ENCODE results near the gene WASF3.
A peak's percentile ranks its signal among the peaks of the same experiment; 100 is the strongest.

Gene WASF3

DNA sequence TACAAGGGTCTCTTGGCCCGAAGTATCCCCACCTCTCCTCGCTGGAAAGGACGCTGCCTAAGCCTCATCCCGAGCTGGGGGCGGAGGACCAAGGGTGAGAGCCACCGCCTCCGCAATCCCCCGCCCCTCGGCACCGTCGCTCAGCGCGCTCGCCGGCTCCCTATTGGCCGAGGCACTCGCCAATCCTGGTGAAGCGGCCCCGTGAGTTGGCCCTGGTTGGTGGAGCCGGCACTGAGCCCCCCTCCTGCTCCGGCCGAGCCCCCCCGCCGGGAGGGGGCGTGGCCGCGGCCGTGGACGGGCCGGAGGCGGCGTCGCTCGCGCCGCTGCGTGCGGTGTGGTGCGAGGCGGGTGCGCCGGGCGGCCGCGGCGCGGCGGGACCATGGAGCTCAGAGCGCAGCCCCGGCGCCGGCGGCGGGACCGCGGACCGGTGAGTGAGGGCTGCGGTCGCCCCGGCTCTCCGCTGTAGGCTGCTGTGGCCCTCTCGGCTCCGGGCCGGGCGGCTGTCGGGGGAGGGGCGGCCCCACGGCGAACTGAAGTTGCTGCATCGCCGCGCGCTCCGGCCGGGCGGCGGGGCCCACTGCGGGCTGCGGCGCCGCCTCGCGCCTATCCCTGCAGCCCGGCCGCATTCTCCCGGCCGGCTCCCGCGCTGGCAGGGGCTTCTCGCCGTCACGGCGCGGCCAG lies at the start of gene WASF3:
Gene WASF3, plus strand, starts transcription at position 291 of the 681 bp plus-strand sequence. CDS start 84,588 bp downstream, outside the sequence.
- Mint-ChIP-seq H3K4me1 (ENCODE audit: low read depth) (peaks cover 13% of the 10 kb centered on the region), H3K9me3 (no peaks in the 10 kb centered on the region), H3K27ac (no peak within 1 kb of the TSS), H3K27me3 (peaks cover 46% of the 10 kb centered on the region), H3K36me3 (ENCODE audit: low read depth) (no peaks in the 10 kb centered on the region), H3K4me3 (peak within 1 kb of the TSS; percentile 61)

- Mint-ChIP-seq H3K36me3 (ENCODE audit: low read depth) (no peaks in the 10 kb centered on the region), H3K4me1 (ENCODE audit: low read depth) (no peaks in the 10 kb centered on the region), H3K27ac (no peak overlapping the region), H3K4me3 (no peak overlapping the region), H3K9me3 (no peaks in the 10 kb centered on the region), H3K27me3 (peaks cover 4% of the 10 kb centered on the region)
These were observed 48.6 kb upstream of the WASF3 start for GRCh38 chr13:26508885-26509284.

- Mint-ChIP-seq H3K4me1 (ENCODE audit: low read depth) (no peaks in the 10 kb centered on the region), H3K9me3 (no peaks in the 10 kb centered on the region), H3K4me3 (no peak overlapping the region), H3K36me3 (ENCODE audit: low read depth) (no peaks in the 10 kb centered on the region), H3K27me3 (peaks cover 4% of the 10 kb centered on the region), H3K27ac (no peak overlapping the region)
These were observed 48.0 kb upstream of the WASF3 start for GRCh38 chr13:26509491-26509890.

- H3K4me1 Mint-ChIP-seq (ENCODE audit: low read depth), result no peaks in the 10 kb centered on the region
- no peak overlapping the region for H3K4me3 Mint-ChIP-seq
- H3K9me3 Mint-ChIP-seq, result no peaks in the 10 kb centered on the region
- H3K36me3 Mint-ChIP-seq (ENCODE audit: low read depth), result no peaks in the 10 kb centered on the region
- H3K27me3 Mint-ChIP-seq, result peaks cover 15% of the 10 kb centered on the region
- H3K27ac Mint-ChIP-seq, result no peak overlapping the region
These were observed 43.6 kb upstream of the WASF3 start for GRCh38 chr13:26513931-26514330.

GRCh38 chr13:26515721-26516120 lies 41.8 kb upstream of the WASF3 start:
- H3K4me3 Mint-ChIP-seq, result no peak overlapping the region
- no peaks in the 10 kb centered on the region for H3K36me3 Mint-ChIP-seq (ENCODE audit: low read depth)
- H3K4me1 Mint-ChIP-seq (ENCODE audit: low read depth), result no peaks in the 10 kb centered on the region
- no peaks in the 10 kb centered on the region for H3K9me3 Mint-ChIP-seq
- peaks cover 19% of the 10 kb centered on the region for H3K27me3 Mint-ChIP-seq
- H3K27ac Mint-ChIP-seq, result no peak overlapping the region

DNA sequence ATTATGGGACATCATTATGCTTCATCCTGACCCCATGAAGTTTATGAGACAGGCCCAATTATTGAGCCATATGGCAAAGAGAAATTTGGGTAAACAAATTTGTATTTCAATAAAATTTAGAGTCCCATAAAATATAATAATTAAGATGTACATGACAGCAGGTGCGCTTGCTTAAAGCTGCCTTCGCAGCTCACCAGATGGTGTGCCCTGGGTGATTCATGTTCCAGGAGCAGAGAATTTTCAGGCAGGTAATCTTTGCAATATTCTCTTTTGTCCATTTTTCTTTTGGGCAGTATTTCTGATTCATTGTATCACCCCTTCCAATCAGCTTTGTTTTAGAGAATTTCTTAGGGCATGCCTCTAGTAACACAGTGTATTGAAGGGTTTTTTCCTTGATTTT lies 39.5 kb upstream of the WASF3 start:
- Mint-ChIP-seq H3K4me3 (no peak overlapping the region), H3K27ac (no peak overlapping the region), H3K36me3 (ENCODE audit: low read depth) (no peaks in the 10 kb centered on the region), H3K27me3 (peaks cover 19% of the 10 kb centered on the region), H3K4me1 (ENCODE audit: low read depth) (no peaks in the 10 kb centered on the region), H3K9me3 (no peaks in the 10 kb centered on the region)

GRCh38 chr13:26518451-26518959 lies 39.0 kb upstream of the WASF3 start:
- no peaks in the 10 kb centered on the region for H3K9me3 Mint-ChIP-seq
- no peak overlapping the region for H3K4me3 Mint-ChIP-seq
- no peaks in the 10 kb centered on the region for H3K4me1 Mint-ChIP-seq (ENCODE audit: low read depth)
- no peaks in the 10 kb centered on the region for H3K36me3 Mint-ChIP-seq (ENCODE audit: low read depth)
- peaks cover 18% of the 10 kb centered on the region for H3K27me3 Mint-ChIP-seq
- H3K27ac Mint-ChIP-seq, result no peak overlapping the region

DNA sequence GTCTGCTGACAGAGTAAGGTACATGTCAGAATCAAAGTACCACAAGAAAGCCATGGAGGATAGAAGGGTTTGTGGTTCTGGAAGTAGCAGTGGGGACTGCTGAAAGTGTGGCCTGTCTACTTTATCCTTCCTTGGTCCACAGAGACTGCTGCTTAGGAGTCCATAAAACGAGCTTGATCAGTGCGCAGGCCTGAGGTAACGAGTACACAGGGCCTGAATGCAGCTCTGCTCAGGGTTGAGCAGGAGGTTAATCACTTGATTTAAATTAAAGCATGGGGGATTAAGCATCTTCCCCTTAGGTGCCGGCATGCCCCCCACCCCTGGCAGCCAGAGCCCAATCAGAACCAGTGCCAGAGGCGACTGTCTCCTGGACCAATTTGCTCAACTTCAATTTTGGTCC lies 34.9 kb upstream of the WASF3 start:
- Mint-ChIP-seq H3K36me3 (ENCODE audit: low read depth) (no peaks in the 10 kb centered on the region), H3K27ac (no peak overlapping the region), H3K4me1 (ENCODE audit: low read depth) (no peaks in the 10 kb centered on the region), H3K9me3 (no peaks in the 10 kb centered on the region), H3K4me3 (no peak overlapping the region), H3K27me3 (peaks cover 4% of the 10 kb centered on the region)

DNA sequence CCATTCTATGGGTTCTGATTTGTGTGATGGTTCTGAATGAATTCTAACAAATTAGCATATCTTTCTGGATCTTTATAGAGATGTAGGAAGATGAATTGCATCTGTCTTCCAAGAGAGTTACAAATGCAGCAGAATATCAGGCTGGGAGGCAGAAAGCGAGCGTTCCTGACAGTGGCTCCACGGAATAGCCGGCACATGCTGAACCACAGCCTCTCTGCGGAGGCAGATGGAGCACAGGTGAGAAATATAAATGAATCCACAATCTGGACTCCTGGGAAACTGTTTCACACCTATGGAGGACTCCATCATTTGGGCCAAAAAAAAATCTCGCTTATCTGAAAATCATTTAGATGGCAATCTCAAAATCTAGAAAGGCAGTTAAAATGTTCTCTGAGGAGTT lies 34.5 kb upstream of the WASF3 start:
- Mint-ChIP-seq H3K27me3 (peaks cover 4% of the 10 kb centered on the region), H3K4me1 (ENCODE audit: low read depth) (no peaks in the 10 kb centered on the region), H3K36me3 (ENCODE audit: low read depth) (no peaks in the 10 kb centered on the region), H3K27ac (no peak overlapping the region), H3K9me3 (no peaks in the 10 kb centered on the region), H3K4me3 (no peak overlapping the region)

DNA sequence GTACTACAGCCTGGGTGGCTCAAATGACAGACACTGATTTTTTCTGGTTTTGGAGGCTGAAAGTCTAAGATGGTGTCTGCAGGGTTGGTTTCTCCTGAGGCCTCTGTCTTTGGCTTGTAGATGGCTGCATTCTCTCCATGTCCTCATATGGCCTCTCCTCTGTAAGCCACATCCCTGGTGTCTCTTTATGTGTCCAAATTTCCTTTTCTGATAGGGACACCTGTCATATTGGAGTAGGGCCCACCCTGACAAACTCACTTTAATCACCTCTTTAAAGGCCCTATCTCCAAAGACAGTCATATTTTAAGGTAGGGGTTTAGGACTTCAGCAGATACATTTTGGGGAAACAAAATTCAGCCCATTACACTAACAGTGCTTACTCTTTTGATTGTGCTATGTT lies 32.0 kb upstream of the WASF3 start:
- Mint-ChIP-seq H3K4me3 (no peak overlapping the region), H3K27ac (no peak overlapping the region), H3K36me3 (ENCODE audit: low read depth) (no peaks in the 10 kb centered on the region), H3K27me3 (peaks cover 12% of the 10 kb centered on the region), H3K9me3 (no peaks in the 10 kb centered on the region), H3K4me1 (ENCODE audit: low read depth) (no peaks in the 10 kb centered on the region)

DNA sequence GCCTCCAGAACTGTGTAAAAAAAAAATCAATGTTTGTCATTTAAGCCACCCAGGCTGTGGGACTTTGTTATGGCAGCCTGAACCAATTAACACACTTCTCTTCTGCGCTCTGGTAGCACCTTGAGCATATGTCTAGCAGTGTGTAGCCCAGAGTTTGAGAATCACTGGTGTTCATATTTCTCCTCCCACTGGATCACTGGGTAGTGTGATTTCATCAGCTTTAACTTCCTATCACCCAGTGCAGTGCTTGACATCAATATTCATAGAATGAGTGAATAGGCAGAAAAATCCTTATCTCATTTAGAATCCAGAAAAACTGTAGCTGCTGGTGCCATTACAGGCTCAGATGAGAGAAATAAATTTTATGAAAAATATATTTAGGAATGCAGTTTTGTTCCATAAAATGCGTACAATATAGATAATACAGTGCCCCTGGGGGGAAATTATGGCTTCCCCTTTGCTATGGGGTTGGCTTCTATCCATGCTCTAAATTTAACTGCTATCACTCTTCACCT lies 30.7 kb upstream of the WASF3 start:
- Mint-ChIP-seq H3K27me3 (peaks cover 17% of the 10 kb centered on the region), H3K4me1 (ENCODE audit: low read depth) (no peaks in the 10 kb centered on the region), H3K4me3 (no peak overlapping the region), H3K36me3 (ENCODE audit: low read depth) (no peaks in the 10 kb centered on the region), H3K9me3 (no peaks in the 10 kb centered on the region), H3K27ac (no peak overlapping the region)

DNA sequence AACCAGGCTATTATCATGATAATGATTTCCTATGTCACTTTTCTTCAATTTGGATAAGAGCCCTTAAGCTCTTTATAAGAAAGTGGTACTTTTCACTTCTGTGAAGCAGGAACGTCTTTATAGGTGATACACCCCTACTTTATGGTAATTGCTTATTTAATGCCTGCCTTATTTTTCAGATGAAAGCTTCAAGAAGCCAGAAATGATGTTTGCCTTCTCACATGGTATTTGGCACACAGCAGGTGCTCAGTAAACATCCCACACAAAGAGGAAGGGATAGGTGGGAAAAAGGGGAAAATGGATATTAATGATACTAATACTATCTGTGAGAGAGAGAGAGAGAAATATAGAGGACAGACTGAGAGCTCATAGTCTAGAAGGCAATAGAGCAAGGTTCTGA lies 29.0 kb upstream of the WASF3 start:
- no peak overlapping the region for H3K27ac Mint-ChIP-seq
- H3K36me3 Mint-ChIP-seq (ENCODE audit: low read depth), result no peaks in the 10 kb centered on the region
- peaks cover 22% of the 10 kb centered on the region for H3K27me3 Mint-ChIP-seq
- no peak overlapping the region for H3K4me3 Mint-ChIP-seq
- no peaks in the 10 kb centered on the region for H3K9me3 Mint-ChIP-seq
- no peaks in the 10 kb centered on the region for H3K4me1 Mint-ChIP-seq (ENCODE audit: low read depth)

DNA sequence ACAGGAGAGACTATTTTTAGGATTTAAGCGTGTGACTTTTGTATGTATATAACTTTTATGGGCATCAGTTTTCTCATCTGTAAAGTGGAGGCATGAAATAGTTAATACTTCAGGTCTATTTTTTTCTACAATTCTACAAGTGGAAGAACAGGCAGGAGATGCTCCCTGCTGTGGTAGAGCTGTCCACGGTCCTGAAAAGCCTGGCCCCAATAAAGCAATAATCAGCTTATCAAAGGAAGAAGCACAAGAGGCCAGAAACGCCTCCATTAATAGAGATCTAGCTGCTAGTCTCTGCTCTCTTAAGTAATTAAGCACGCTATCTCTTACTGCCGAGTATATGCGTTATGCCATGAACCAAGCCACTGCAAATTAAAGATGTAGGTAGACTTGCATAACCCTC lies 28.0 kb upstream of the WASF3 start:
- Mint-ChIP-seq H3K4me1 (ENCODE audit: low read depth) (no peaks in the 10 kb centered on the region), H3K27ac (no peak overlapping the region), H3K36me3 (ENCODE audit: low read depth) (no peaks in the 10 kb centered on the region), H3K27me3 (peaks cover 23% of the 10 kb centered on the region), H3K9me3 (no peaks in the 10 kb centered on the region), H3K4me3 (no peak overlapping the region)

DNA sequence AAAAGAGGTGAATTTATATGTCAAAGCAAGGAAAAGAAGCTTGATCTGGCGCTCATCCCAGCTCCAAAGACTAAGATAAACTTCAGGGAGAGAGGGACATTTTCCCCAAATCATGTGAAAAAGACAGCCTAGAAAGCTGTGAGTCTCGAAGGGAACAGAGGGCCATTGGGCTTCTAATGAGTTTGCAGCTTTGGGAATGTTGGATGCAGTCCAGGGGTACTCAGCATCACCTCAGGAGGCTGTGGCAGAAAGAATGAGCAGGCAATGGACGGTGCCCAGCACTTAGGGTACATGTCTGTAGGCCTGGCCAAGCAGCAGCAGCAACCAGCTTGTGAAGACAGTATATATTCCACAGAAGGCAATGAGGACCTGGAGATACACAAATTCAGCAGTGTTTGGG lies 25.7 kb upstream of the WASF3 start:
- Mint-ChIP-seq H3K36me3 (ENCODE audit: low read depth) (no peaks in the 10 kb centered on the region), H3K27ac (no peak overlapping the region), H3K4me3 (no peak overlapping the region), H3K4me1 (ENCODE audit: low read depth) (no peaks in the 10 kb centered on the region), H3K9me3 (no peaks in the 10 kb centered on the region), H3K27me3 (peaks cover 23% of the 10 kb centered on the region)

DNA sequence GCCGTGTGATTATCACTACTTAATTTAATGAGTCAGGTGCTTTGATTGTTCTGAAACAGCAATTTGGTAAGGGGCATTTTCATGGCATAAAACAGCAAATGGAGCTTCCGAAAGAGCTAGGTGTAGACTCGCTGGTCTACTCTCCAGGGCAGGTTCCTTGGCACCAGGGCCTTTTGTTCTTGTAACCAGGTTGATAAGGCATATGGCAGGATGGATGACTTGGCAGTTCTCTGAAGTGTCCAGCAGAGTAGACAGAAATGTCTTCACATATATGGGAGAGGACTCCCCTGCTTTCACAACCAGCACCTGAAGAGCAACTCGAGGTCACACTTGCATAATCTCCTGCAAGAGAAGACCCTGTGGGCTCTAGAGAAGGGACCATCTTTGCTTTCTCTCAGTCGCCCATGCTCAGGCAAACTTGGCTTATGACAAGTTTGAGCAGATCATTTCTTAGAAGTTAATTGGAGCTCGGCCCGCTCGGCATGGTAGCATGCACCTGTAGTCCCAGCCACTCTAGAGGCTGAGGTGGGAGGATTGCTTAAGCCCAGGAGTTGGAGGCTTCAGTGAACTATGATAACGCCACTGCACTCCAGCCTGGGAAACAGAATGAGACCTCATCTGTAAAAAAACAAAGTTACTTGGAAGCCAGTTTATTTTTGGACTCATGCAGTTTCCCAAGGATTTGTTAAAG lies 23.3 kb upstream of the WASF3 start:
- Mint-ChIP-seq H3K27me3 (peaks cover 24% of the 10 kb centered on the region), H3K9me3 (no peaks in the 10 kb centered on the region), H3K4me3 (no peak overlapping the region), H3K27ac (no peak overlapping the region), H3K4me1 (ENCODE audit: low read depth) (no peaks in the 10 kb centered on the region), H3K36me3 (ENCODE audit: low read depth) (no peaks in the 10 kb centered on the region)

All from stimulated activated naive CD8-positive, alpha-beta T cell treated with anti-CD3 and anti-CD28 coated beads, Interleukin-15, Interleukin-2, amounts not matched to agents 100 ng/mL and 50 ng/mL, for 24 hours (primary cell).